C4-2B (cell line): ENCODE measurements around the gene MMS22L.

Experiments
- H3K27ac ChIP-seq: fragments of 450-650 bp; 2 replicates; pipeline ENCODE4 v1.5.1; 2017
- CTCF ChIP-seq: fragments of 450-650 bp; conservative IDR thresholded peaks from 2 replicates; pipeline ENCODE4 v1.5.1; 2017; ENCODE audit warnings: mild to moderate bottlenecking
- ZFX ChIP-seq: fragments of 450-650 bp; IDR thresholded peaks from 2 replicates; pipeline ENCODE4 v1.6.1; 2017

Gene MMS22L

GRCh38 chr6:97094376-97094775 is 188.6 kb downstream of the MMS22L start:
- TF ChIP-seq CTCF (no peak), ZFX (no peak)
- H3K27ac ChIP-seq = no peak overlapping the region

- TF ChIP-seq CTCF = no peak
- no peak for TF ChIP-seq ZFX
- H3K27ac ChIP-seq = no peak overlapping the region
These were observed 190.2 kb downstream of the MMS22L start for GRCh38 chr6:97092673-97093305.
